Testis (tissue), 2 donors: ENCODE results near the gene SOCS6.

Source experiments
- CTCF ChIP-seq, 3 experiments: fragments of 450-650 bp in 2 of 3; fragments of 200-600 bp in 1 of 3; sonication (generic) in 1 of 3; IDR thresholded peaks; one replicate each; pipeline ENCODE4 v1.5.1; 2016 to 2019; ENCODE audit warnings: antibody characterized with exemption in 3 of 3, mild to moderate bottlenecking in 2 of 3, moderate library complexity in 1 of 3
- POLR2A ChIP-seq: fragments of 450-650 bp; IDR thresholded peaks from one replicate; pipeline ENCODE4 v1.6.1; 2017; ENCODE audit warnings: antibody characterized with exemption, mild to moderate bottlenecking, moderate library complexity

GRCh38 chr18:70354771-70355170, 65.9 kb downstream of the SOCS6 start:
- TF ChIP-seq POLR2A = no peak
- TF ChIP-seq CTCF (IDR thresholded peaks at IDR 0.05) = no peak
